ENCODE data around the gene LNX1. TPM values are rescaled to one million over a fixed set of nuclear protein-coding genes. Genes with fewer than 3 reads are reported as not detected.

Gene LNX1
- total and polyA plus RNA-seq, 2 of the 8 experiments (the other 6 are each of a cell fraction or from before 2014, with no cell fraction given) = 2.7 to 3.8 TPM

DNA sequence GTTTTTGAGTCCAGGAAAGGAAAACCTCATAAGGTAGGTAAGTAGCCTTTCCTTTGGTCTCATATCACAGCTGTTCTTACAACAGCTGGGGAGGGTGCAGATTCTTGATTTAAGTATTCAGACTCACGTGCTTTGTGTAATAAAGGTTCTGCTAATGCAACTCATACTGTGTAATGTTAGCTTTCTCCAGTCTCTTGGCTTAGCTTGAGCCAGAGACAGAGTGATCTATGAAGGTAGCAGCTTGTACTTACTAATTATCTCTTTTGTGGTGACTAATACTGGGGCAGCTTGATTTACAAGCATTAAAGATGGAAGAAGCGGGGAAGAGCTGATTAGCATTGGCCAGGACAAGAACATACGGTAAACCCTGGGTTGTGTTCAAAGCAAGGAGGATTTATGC lies 80.3 kb downstream of the LNX1 start:
- no peak overlapping the region for H4K5ac ChIP-seq (ENCODE audit: insufficient read length, low read depth, low read length)
- no peaks in the 10 kb centered on the region for H3K9me3 ChIP-seq (ENCODE audit: insufficient read depth in 2 of 2, low read depth in 1 of 2, low read length in 1 of 2)
- DNase-seq (ENCODE audit: low read depth in 1 of 2, low spot score in 2 of 2) (no peak), FAIRE-seq (no peak)
- H3K27me3 ChIP-seq (replicated peaks in 1 of 4; ENCODE audit: control insufficient read depth in 3 of 4, extremely low read depth in 1 of 4, insufficient read depth in 3 of 4, low read length in 3 of 4) = no peaks in the 10 kb centered on the region
- POLR2A ChIA-PET (ENCODE audit: partially characterized antibody) = no interaction called here
- no peak overlapping the region for H3K4ac ChIP-seq (replicated peaks; ENCODE audit: insufficient read length, low read depth, low read length)
- no peak overlapping the region for H2BK20ac ChIP-seq (ENCODE audit: low read length)
- no peak overlapping the region for H3K9ac ChIP-seq (replicated peaks in 1 of 4; ENCODE audit: extremely low read depth in 1 of 4, low read depth in 3 of 4, low read length in 3 of 4)
- H2AK5ac ChIP-seq (ENCODE audit: low read depth, low read length) = no peak overlapping the region
- H3K56ac ChIP-seq (replicated peaks; ENCODE audit: insufficient read length, low read depth, low read length) = no peak overlapping the region
- no peak overlapping the region for H2AFZ ChIP-seq (ENCODE audit: low read length)
- H2BK12ac ChIP-seq (ENCODE audit: low read depth, low read length) = no peak overlapping the region
- 49% methylated on average over 3 of the region's 3 CpGs; no CpG with 5 or more reads in 1 of the 2 experiments for WGBS, 2 experiments (ENCODE audit: extremely low coverage in 1 of 2, insufficient coverage in 1 of 2, insufficient read length in 1 of 2, insufficient replicate concordance in 2 of 2, low coverage in 1 of 2, low lambda C conversion rate in 2 of 2, missing lambda C conversion rate in 1 of 2)
- H3K36me3 ChIP-seq (ENCODE audit: control insufficient read depth in 2 of 4, insufficient read depth in 4 of 4, low read length in 3 of 4) = no peaks in the 10 kb centered on the region
- H2BK15ac ChIP-seq (ENCODE audit: low read length) = no peak overlapping the region
- CTCF ChIA-PET (ENCODE audit: partially characterized antibody) = interaction anchor here (0.7 to 1.8 kb wide), 6 partner anchors 20 to 294 kb away, joined by 3 to 5 read pairs (median 3); no protein-coding TSS in a partner anchor
- H3K4me3 ChIP-seq (ENCODE audit: extremely low read depth in 1 of 4, insufficient read depth in 2 of 4, low read depth in 3 of 4, low read length in 4 of 4) = no peak overlapping the region
- H3K79me1 ChIP-seq (ENCODE audit: low read depth, low read length) = no peaks in the 10 kb centered on the region
- no peak overlapping the region for H2BK5ac ChIP-seq (ENCODE audit: low read depth, low read length)
- no peaks in the 10 kb centered on the region for H3K4me1 ChIP-seq (replicated peaks in 1 of 4; ENCODE audit: control insufficient read depth in 3 of 4, insufficient read depth in 4 of 4, low read length in 3 of 4)
- H3K4me2 ChIP-seq (ENCODE audit: insufficient read depth in 1 of 2, low read depth in 2 of 2, low read length in 2 of 2) = no peak overlapping the region
- H3K23me2 ChIP-seq (ENCODE audit: low read depth, low read length) = no peaks in the 10 kb centered on the region; the same call in 1 of the 2 replicates
- no peak overlapping the region for H2BK120ac ChIP-seq (replicated peaks; ENCODE audit: low read depth, low read length)
- no peak overlapping the region for H3K27ac ChIP-seq (ENCODE audit: low read depth, low read length)
- H3K18ac ChIP-seq (ENCODE audit: extremely low read depth, low read length) = no peak overlapping the region
- no peak overlapping the region for H3K14ac ChIP-seq (ENCODE audit: insufficient read length)
- no peaks in the 10 kb centered on the region for H3K79me2 ChIP-seq (ENCODE audit: control insufficient read depth in 1 of 2, insufficient read depth in 2 of 2, low read length in 2 of 2)
- no peak overlapping the region for H4K8ac ChIP-seq (ENCODE audit: extremely low read depth, insufficient read depth, low read length)
- H4K91ac ChIP-seq (replicated peaks; ENCODE audit: insufficient read length, low read length) = no peak overlapping the region
- H4K20me1 ChIP-seq (replicated peaks in 1 of 2; ENCODE audit: control insufficient read depth in 1 of 2, insufficient read depth in 2 of 2, low read length in 2 of 2) = no peaks in the 10 kb centered on the region
- H3K23ac ChIP-seq (ENCODE audit: insufficient read length) = no peak overlapping the region
- TF ChIP-seq POU5F1 (IDR thresholded peaks at IDR 0.05; ENCODE audit: low read depth, low read length) = no peak
- TF ChIP-seq CTBP2 (IDR thresholded peaks at IDR 0.05; ENCODE audit: borderline replicate concordance, insufficient read depth, insufficient read length, low read length) = no peak
- no peak for TF ChIP-seq RFX5 (IDR thresholded peaks at IDR 0.05; ENCODE audit: borderline replicate concordance, low read depth, low read length)
- no peak for TF ChIP-seq SRF (IDR thresholded peaks at IDR 0.05; ENCODE audit: low read depth, low read length)
- TF ChIP-seq HDAC6 (IDR thresholded peaks at IDR 0.05; ENCODE audit: low read depth, low read length) = no peak
- no peak for TF ChIP-seq BACH1 (IDR thresholded peaks at IDR 0.05; ENCODE audit: low read length)
- TF ChIP-seq JUN (IDR thresholded peaks at IDR 0.05; ENCODE audit: low read depth, low read length) = no peak
- TF ChIP-seq CBX8 (IDR thresholded peaks at IDR 0.05; ENCODE audit: borderline replicate concordance, low read depth, low read length) = no peak
- no peak for TF ChIP-seq EGR1 (IDR thresholded peaks at IDR 0.05; ENCODE audit: borderline replicate concordance, low read depth, low read length)
- TF ChIP-seq POLR2AphosphoS5 (IDR thresholded peaks at IDR 0.05; ENCODE audit: low read depth, low read length) = no peak
- no peak for TF ChIP-seq TCF12 (IDR thresholded peaks at IDR 0.05; ENCODE audit: low read depth, low read length)
- TF ChIP-seq SIN3A (conservative IDR thresholded peaks at IDR 0.05 in 1 of 2, IDR thresholded peaks at IDR 0.05 in 1 of 2; ENCODE audit: low read depth in 1 of 2, low read length in 2 of 2) = no peak

Measured in H1 (cell line).